Stimulated activated CD4-positive, alpha-beta T cell treated with anti-CD3 and anti-CD28 coated beads, Interleukin-12 subunit alpha, Interleukin-12 subunit beta, amount 100 ng/mL, for 48 hours (primary cell): ENCODE data around the gene XPR1.

Experiments used
- DNase-seq, 3 donors: peaks; one replicate each; pipeline ENCODE4 v3.0.0-alpha.2; 2020; ENCODE audit warnings: low read depth in 2 of 3, low spot score in 1 of 3

Gene XPR1

DNA sequence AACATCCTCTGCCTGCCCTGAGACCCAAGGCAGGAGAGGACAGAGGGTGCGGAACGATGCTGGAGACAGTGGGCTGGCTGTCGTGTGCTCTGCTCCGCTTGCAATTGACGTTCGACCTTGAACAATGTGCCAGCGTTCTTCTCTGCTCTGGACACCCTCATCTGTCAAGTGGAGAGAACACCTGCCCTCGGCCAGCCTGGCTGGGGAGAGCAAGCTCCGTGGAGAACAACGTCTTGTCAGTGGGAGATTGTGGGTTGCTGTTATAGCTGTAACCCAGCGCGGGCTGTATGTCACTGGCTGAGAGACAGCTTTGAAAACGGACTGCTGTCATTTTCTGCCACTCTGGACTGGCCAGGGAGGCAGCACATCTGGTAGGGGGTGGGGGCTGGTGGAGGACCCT is 295.5 kb downstream of the XPR1 start:
- DNase-seq, result no peak

DNA sequence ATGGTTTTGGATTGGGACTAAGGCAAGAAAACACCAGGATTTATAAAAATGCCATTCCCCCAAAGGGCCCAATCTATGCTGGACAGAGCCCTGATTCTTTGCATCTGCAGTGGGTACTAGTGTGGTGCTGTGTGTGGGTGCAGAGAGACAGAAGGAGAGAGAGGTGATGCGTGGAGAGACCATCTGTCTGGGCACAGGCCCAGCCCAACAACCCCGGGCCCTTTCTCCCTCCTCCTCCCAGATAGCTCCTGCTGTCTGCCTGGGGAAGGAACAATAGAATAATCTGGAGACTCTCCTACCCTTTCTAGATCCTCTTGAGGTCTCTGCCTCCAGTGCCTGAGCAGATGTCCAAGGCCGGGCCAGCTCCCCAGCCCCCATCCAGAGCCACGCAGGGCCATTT is 296.0 kb downstream of the XPR1 start:
- DNase-seq, result no peak

DNA sequence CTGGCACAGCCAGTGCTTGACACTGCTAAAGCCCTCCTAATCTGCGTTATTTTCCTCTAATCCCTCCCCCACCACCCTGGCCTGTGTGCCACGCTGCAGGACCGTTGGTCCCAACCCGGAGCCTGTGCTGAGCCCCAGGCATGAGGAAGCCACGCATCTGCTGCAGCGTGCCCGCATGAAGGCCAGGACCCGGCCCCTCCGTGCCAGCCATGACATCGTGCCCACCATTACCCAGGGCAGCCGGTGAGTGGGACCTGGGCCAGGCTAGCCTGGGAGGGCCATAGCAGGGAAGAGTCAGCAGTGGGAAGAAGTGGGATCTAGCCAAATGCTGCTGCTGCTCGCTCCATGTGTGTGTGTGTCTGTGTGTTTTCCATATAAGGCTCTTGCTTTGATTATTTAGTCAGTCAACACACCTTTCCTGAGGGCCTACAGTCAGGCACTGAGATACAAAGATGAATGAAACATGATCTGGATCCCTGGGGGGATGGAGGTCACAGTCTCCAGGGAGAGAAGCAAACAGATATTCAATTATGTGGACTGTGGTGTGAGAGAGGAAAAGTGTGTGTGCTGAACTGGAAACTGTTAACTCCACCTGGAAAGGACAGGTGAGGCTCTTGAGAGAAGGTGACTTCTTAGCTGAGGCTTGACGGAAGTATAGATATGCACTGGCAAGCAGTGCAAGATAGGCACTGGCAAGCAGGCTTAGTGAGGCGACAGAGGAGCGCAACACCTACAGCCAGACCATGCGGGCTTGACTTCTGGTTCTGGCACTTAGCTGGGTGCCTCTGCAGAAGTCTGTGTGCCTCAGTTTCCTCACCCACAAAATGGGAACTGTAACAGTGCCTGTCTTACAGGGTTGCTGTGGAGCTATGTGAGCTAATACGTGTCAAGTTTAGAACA is 296.8 kb downstream of the XPR1 start:
- no peak for DNase-seq

DNA sequence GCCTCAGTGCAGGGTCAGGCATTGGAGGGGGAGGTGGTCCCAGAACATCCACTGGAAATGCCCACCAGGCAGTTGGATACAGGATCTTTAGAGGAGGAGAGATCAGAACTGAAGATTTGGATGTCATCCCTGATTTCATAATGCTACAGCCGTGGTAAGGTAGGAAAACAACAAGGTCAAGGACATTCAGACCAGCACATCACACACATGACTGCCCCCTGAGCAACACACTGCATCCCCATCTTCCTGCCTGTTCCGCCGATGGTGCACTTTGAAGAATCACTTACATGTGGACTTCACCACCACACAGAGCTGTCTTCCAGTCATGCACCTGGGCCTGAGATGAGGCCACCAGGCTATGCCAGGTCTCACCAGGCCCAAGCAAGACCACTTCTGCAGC is 297.6 kb downstream of the XPR1 start:
- no peak for DNase-seq

- no peak for DNase-seq
These were observed 298.9 kb downstream of the XPR1 start for GRCh38 chr1:180930687-180931086.

GRCh38 chr1:180931529-180931928 is 299.7 kb downstream of the XPR1 start:
- no peak for DNase-seq

GRCh38 chr1:180932378-180932777 is 300.6 kb downstream of the XPR1 start:
- no peak for DNase-seq

DNA sequence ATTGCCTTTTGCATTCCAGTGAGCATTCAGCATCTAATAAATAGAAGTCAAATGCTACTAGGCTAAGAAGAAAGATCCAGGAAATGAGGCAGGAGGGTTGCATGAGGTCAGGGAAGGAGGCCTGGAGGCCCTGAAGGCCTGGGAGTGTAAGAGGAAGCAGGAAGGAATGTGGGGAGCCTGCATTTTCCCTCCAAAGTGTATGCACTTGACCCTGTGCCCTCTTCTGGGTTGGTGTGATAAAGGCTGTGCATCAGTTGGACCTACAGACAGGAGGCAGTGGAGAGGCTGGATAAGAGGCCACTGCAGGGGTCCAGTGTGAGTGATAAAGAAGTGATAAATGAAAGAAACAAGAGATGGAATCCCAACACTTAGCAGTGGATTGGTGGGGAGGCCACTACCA is 301.3 kb downstream of the XPR1 start:
- no peak for DNase-seq

DNA sequence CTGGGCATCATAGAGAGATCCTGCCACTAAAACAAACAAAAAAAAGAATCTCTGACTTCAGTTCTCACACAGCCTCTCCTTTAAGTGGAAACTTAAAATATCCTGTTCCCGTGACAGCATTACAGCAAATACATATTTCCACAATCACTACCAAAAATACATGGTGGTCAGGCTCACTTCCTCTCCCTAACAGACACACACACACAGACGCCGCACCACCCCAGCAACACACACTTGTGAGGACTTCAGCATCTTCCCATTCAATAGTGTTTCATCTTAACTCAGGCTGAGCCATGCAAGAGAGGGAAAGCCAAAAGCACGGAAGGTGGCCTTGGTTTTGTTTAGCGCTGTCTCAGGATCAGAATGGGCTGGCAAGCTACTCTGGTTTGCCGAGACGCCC is 302.7 kb downstream of the XPR1 start:
- no peak for DNase-seq

DNA sequence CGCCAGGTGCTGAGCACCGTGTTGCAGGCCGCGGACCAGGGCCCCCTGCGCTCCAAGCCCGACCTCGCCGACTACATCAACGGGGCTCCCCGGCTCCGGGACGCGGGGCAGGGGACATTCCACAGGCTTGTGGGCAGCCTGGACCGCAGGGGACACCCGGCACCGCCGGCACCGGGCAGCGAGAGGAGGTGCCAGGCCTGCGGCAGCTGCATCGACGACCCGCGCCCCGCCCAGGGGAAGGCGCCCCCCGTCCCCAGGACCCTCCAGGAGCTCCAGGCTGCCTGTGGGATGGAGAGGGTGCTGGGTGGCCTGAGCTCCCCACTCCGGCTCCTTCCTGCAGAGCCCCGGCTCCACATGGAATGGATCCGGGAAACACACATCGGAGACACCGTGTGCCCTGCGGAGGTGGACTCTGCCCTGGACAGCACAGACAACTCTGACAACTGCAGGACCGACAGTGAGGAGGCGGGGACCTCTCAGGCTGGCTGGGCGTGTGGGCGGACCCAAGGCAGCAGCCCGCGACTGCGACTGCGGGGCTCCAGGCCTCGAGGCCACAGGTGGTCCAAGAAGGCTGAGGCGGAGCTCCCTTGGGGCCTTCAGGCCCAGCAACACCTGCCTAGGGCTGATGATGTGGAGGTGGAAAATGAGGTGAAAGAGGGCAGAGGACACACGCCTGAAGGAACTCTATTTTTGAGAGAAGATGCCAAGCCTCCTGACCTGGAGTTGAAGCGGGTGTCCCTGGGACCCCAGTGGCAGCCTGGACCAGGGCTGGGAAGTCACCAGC is 303.7 kb downstream of the XPR1 start:
- DNase-seq, result no peak

DNA sequence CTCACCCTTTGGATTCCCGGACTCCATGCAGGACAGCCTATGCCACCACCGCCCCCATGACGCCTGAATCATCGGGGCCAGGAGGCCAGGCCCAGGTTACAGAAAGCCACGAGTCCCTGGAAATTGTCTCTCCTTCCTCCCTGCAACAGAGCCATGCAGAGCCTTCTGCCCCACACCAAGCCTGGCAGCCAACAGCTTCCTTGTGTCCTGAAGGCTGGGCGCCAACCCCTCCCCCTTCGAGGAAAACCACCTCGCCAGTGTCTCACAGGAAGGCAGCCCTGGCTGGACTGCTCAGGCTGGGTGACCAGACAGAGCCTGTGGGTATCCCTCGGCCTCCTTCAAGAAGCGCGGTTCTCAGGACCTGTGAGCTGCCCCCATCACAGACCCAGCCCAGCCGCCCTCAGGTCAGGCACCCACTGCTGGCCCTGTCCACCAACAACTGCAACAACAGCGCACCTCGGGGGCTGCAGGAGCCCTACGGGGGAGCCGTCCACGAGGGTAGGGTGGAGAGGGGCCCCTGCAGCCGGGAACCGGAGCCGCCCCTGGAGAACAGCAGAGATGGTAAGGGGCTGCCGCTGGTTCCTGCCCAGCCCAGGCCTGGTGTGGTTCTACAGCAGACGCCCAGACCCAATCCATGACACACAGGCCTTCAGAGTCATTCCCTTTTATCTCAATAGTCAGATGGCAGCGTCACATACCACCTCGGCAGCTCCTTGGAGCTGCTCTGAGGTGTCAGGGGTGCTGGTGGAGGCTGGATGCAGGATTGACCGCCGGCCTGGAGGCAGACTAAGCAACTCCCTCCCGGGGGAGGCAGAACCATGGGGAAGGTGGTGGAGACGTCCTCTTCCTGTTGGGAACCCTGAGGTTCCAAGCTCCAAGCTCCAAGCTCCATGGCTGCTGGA is 304.5 kb downstream of the XPR1 start:
- DNase-seq, result no peak

DNA sequence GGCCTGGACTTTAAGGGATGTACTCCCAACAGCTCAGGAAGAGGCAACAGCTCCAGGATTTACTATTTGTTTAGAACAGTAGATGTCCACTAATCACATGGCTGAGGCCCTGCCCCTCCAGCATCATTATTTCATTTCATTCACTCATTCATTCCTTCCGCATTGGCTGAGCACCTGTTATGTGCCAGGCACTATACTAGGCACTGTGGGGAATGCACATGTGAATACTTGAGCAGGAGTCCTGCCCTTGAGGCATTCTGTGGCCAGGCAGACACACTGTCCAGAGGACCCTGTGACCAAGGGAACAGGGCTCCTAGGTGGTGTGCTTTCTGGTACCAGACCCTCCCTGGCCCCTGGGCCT is 305.2 kb downstream of the XPR1 start:
- DNase-seq, result no peak

GRCh38 chr1:180937624-180938225 is 305.9 kb downstream of the XPR1 start:
- no peak for DNase-seq

DNA sequence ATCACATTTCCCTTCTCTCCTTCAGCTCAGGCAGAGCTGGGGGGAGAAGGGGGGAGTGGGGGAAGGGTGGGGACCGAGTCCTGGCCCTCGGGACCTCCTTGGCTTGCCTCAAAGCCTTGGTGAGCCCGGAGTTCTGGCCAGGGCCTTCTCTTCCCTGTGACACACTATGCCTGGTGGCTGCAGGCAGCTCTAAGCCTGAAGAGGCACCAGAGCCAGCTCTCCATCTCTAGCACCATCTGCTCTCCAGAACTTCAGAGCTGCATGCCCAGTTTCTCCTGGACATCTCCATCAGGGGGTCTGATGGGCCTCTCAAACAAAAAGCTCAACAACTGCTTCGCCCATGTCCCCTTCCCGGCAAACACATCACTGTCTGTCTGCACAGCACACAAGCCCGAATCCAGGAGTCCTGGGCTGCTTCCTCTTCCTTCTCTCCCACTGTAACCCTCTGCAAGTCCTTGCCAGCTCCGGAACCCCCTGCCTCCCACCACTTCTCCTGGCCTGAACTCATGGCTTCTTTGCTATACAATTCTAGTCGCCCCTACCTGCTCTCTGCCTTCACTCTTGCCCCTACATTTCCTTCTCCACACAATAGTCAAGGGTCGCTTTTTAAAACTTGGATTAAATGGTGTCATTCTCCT is 307.4 kb downstream of the XPR1 start:
- DNase-seq, result no peak

- no peak for DNase-seq
These were observed 307.9 kb downstream of the XPR1 start for GRCh38 chr1:180939711-180940103.
